K562 (cell line): ENCODE results near the gene C16orf96. TPM values are rescaled to one million over a fixed set of nuclear protein-coding genes. Genes with fewer than 3 reads are reported as not detected.

Experiments used
- ATAC-seq: fragments of 200-7000 bp; cut with Tn5 transposase; 3 replicates; pipeline ENCODE4 v1.9.1; 2020; ENCODE audit warnings: moderate library complexity
- BruUV-seq: library from RNA; stranded (reverse); fragments of 400-500 nt; replicated peaks from 2 replicates; lab custom pipeline; 2021; lab: Mats Ljungman, UMichigan
- CTCF ChIA-PET: fragments of 300-600 bp; formaldehyde crosslinking; extraction: SDS; loops from one replicate; lab custom pipeline; 2021; ENCODE audit warnings: low intra/inter-chr PET ratio; lab: Yijun Ruan, JAX
- POLR2A ChIA-PET: fragments of 300-600, 350-650 bp; sonication (Branson Sonifier 250); formaldehyde crosslinking; extraction: SDS; loops from one replicate; lab custom pipeline; 2021; ENCODE audit warnings: antibody characterized with exemption, inconsistent platforms; lab: Yijun Ruan, JAX
- DNase-seq, 4 experiments: peaks; one replicate each; pipeline versions ENCODE4 v3.0.0 to v3.0.0-alpha.2; 2011 to 2018; ENCODE audit warnings: low spot score in 3 of 4, mixed read lengths in 3 of 4; ENCODE audit errors: extremely low read depth in 1 of 4
- FAIRE-seq: peaks from 2 replicates; lab custom pipeline; 2011; peaks lifted over from hg19 to GRCh38; lab: Jason Lieb, UNC
- H2AFZ ChIP-seq: 2 replicates; pipeline ENCODE4 v1.6.0; 2011; ENCODE audit warnings: low read depth, low read length, control low read depth, inconsistent platforms
- H3K27ac ChIP-seq: fragments of 200-600 bp; 3 replicates; pipeline ENCODE4 v1.8.0; 2011; ENCODE audit warnings: low read depth, mild to moderate bottlenecking, control low read depth, inconsistent platforms, low read length, moderate library complexity, mixed read lengths; ENCODE audit errors: extremely low read depth
- H3K27me3 ChIP-seq, 2 experiments: fragments of 300-600 bp in 1 of 2; 2 replicates in 1 of 2; 3 replicates in 1 of 2; pipeline versions ENCODE4 v1.6.0 to v1.8.0; 2011; ENCODE audit warnings: inconsistent platforms in 2 of 2, low read length in 2 of 2, mild to moderate bottlenecking in 1 of 2, mixed read lengths in 1 of 2, moderate library complexity in 1 of 2; ENCODE audit not compliant: control insufficient read depth in 2 of 2, insufficient read depth in 2 of 2
- H3K36me3 ChIP-seq: fragments of 300-600 bp; 3 replicates; pipeline ENCODE4 v1.8.0; 2011; ENCODE audit warnings: mild to moderate bottlenecking, low read length, inconsistent platforms; ENCODE audit not compliant: control insufficient read depth, insufficient read depth
- H3K4me1 ChIP-seq, 2 experiments: fragments of 200-600 bp in 1 of 2; replicated peaks in 1 of 2; 2 replicates in 1 of 2; 3 replicates in 1 of 2; pipeline versions ENCODE4 v1.5.1 to v1.8.0; 2011; ENCODE audit warnings: inconsistent platforms in 2 of 2, low read length in 2 of 2, mild to moderate bottlenecking in 1 of 2, mixed read lengths in 1 of 2, moderate library complexity in 1 of 2; ENCODE audit not compliant: control insufficient read depth in 2 of 2, insufficient read depth in 2 of 2
- H3K4me2 ChIP-seq: 2 replicates; pipeline ENCODE4 v1.6.1; 2011; ENCODE audit warnings: low read length, control low read depth, inconsistent platforms, mixed read lengths; ENCODE audit not compliant: insufficient read depth
- H3K4me3 ChIP-seq: fragments of 200-600 bp; sonication (generic), shearing (Covaris generic); 2 replicates; pipeline ENCODE4 v1.5.1; 2016; ENCODE audit warnings: control low read depth, inconsistent platforms
- H3K79me2 ChIP-seq: fragments of 200-600 bp; 3 replicates; pipeline ENCODE4 v1.8.0; 2011; ENCODE audit warnings: low read length, inconsistent platforms; ENCODE audit not compliant: control insufficient read depth, insufficient read depth
- H3K9ac ChIP-seq, 2 experiments: 2 replicates each; pipeline versions ENCODE4 v1.6.0 to v1.6.1; 2011; ENCODE audit warnings: low read depth in 2 of 2, low read length in 2 of 2, control low read depth in 1 of 2, inconsistent platforms in 1 of 2, mild to moderate bottlenecking in 1 of 2, mixed read lengths in 1 of 2; ENCODE audit not compliant: insufficient read depth in 1 of 2
- H3K9me1 ChIP-seq: one replicate; pipeline ENCODE4 v1.6.0; 2011; ENCODE audit warnings: inconsistent platforms, mild to moderate bottlenecking, low read length, moderate library complexity; ENCODE audit not compliant: control insufficient read depth, insufficient read depth
- H3K9me3 ChIP-seq: replicated peaks from 2 replicates; pipeline ENCODE4 v1.5.1; 2011; ENCODE audit warnings: low read depth, low read length, inconsistent platforms; ENCODE audit not compliant: control insufficient read depth, insufficient read depth
- H4K20me1 ChIP-seq: replicated peaks from 2 replicates; pipeline ENCODE4 v1.6.1; 2011; ENCODE audit warnings: low read length, inconsistent platforms, mixed read lengths; ENCODE audit not compliant: control insufficient read depth, insufficient read depth
- MBD1 ChIP-seq: fragments of 250-450 bp; sonication (Bioruptor Pico); IDR thresholded peaks from 2 replicates; pipeline ENCODE4 v1.8.0; 2022; ENCODE audit warnings: inconsistent platforms
- SRSF9 ChIP-seq: fragments of 200-400 bp; formaldehyde crosslinking; IDR thresholded peaks from 2 replicates; pipeline ENCODE4 v1.6.1; 2017; ENCODE audit warnings: low read depth, low read length, borderline replicate concordance
- ZNF668 ChIP-seq: fragments of 250-450 bp; sonication (Bioruptor Pico); IDR thresholded peaks from 2 replicates; pipeline ENCODE4 v1.8.0; 2022; ENCODE audit warnings: mild to moderate bottlenecking, inconsistent platforms
- WGBS: fragments of 100-300 bp; shearing (Covaris generic); methylation state at CpG from one replicate; pipeline ENCODE4 v1.1.6; 2016; ENCODE audit warnings: low coverage, mixed read lengths; ENCODE audit not compliant: insufficient coverage; ENCODE audit errors: missing lambda C conversion rate; 5-methylcytosine and 5-hydroxymethylcytosine counted together
- in situ Hi-C: fragments of 300-500 bp; cut with MboI; formaldehyde crosslinking; loops from 4 replicates; pipeline ENCODE4 v1.15.0; 2018; ENCODE audit warnings: inconsistent platforms, mixed read lengths
- intact Hi-C: fragments of 100-400 bp; cut with micrococcal nuclease; formaldehyde crosslinking; loops from 2 replicates; pipeline ENCODE4 v1.14.2; 2022
- polyA plus RNA-seq, 8 experiments: library from polyadenylated mRNA; depleted of rRNA in 4 of 8; stranded (reverse) in 5 of 8; unstranded in 3 of 8; fragments of >200 nt; fragmentation: Nextera tagmentation in 2 of 8; fragmentation: Illumina TruSeq in 1 of 8; extraction: Ambion mirVana in 2 of 8; extraction: Trizol in 1 of 8; gene quantifications; 2 replicates each; pipeline versions ENCODE4 v1.2.1 to v1.2.3, GENCODE V29; 2011 to 2014; ENCODE audit warnings: inconsistent platforms in 1 of 8, missing spikeins in 1 of 8
- total RNA-seq, 7 experiments: library from RNA; depleted of rRNA in 6 of 7; stranded (reverse); fragments of >200 nt in 6 of 7; fragmentation: Illumina TruSeq in 2 of 7; extraction: Trizol in 2 of 7; gene quantifications; 2 replicates each; pipeline versions ENCODE4 v1.2.1 to v1.2.3, GENCODE V29; 2011 to 2021; ENCODE audit warnings: low replicate concordance in 1 of 7
- TF ChIP-seq, protein P1 (sequence below): sonication (generic); formaldehyde crosslinking; IDR thresholded peaks from 2 replicates; pipeline ENCODE4 v1.8.1; 2023; ENCODE audit warnings: mild to moderate bottlenecking, missing genetic modification reagents

The C16orf96 gene
- total and polyA plus RNA-seq, 9 of the 15 experiments (the other 6 are each of a cell fraction or from before 2014, with no cell fraction given), result not detected

DNA sequence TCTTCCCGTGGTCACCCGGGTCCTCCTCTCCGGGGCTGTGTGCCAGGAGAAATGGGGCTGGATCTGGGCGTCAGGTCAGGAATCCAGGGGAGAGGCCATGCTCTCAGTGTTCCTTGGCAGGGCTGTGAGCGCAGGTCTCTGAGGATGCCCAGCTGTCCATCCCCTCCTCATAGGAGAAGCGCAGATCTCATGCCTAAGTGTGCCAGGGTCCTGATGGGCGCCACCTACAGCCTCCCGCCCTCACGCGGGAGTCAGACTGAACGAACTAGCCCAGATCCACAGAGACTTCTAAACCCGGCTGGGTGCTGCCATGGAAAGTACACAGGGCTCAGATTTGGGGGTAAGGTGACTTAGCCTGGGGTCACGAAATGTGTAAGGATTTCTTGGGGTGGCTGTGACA lies 92.8 kb downstream of the C16orf96 start:
- no peak for ATAC-seq
- 98% methylated on average over 11 of the region's 13 CpGs for WGBS
- FAIRE-seq, result no peak
- H4K20me1 ChIP-seq, result no peaks in the 10 kb centered on the region
- H2AFZ ChIP-seq, result no peak overlapping the region
- no peak overlapping the region for H3K4me3 ChIP-seq
- BruUV-seq, result no TSS peak
- H3K27me3 ChIP-seq, result no peaks in the 10 kb centered on the region
- ChIA-PET CTCF (no interaction called here), POLR2A (interaction anchor here (1.8 kb wide), 1 partner anchor 32 kb away, joined by 6 read pairs; no protein-coding TSS in a partner anchor)
- no peak overlapping the region for H3K9ac ChIP-seq
- intact Hi-C loops, result no loop called here
- H3K79me2 ChIP-seq, result peaks cover 32% of the 10 kb centered on the region
- DNase-seq, result no peak
- H3K36me3 ChIP-seq, result peaks cover 39% of the 10 kb centered on the region; the same call in 1 of the 3 replicates
- no peak overlapping the region; the same call in 2 of the 3 replicates for H3K27ac ChIP-seq
- no peaks in the 10 kb centered on the region for H3K9me1 ChIP-seq
- TF ChIP-seq, protein P1, sequence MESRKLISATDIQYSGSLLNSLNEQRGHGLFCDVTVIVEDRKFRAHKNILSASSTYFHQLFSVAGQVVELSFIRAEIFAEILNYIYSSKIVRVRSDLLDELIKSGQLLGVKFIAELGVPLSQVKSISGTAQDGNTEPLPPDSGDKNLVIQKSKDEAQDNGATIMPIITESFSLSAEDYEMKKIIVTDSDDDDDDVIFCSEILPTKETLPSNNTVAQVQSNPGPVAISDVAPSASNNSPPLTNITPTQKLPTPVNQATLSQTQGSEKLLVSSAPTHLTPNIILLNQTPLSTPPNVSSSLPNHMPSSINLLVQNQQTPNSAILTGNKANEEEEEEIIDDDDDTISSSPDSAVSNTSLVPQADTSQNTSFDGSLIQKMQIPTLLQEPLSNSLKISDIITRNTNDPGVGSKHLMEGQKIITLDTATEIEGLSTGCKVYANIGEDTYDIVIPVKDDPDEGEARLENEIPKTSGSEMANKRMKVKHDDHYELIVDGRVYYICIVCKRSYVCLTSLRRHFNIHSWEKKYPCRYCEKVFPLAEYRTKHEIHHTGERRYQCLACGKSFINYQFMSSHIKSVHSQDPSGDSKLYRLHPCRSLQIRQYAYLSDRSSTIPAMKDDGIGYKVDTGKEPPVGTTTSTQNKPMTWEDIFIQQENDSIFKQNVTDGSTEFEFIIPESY (CRISPR knock-in tag), result peak; percentile 38; the same call in 1 of the 2 replicates
- TF ChIP-seq ZNF668 (CRISPR knock-in tag) (no peak), SRSF9 (no peak), MBD1 (no peak)
- H3K9me3 ChIP-seq, result no peaks in the 10 kb centered on the region
- no peak overlapping the region for H3K4me2 ChIP-seq
- peaks cover 0 to 15% of the 10 kb centered on the region in 2 experiments; a peak in 3 of 5 replicates for H3K4me1 ChIP-seq
- in situ Hi-C loops, result no loop called here
